ENCODE results near the gene RHOA. TPM values are rescaled to one million over a fixed set of nuclear protein-coding genes. Genes with fewer than 3 reads are reported as not detected.
"Not testable (repeated sequence)": the region's sequence is repeated elsewhere in the genome, so short reads cannot be mapped to it uniquely, and the experiment has no call there.

RHOA gene
- total RNA-seq, 1 donor from 2014 or later: 574 TPM

- Mint-ChIP-seq H3K9me3 (ENCODE audit: unreplicated experiment) (no peaks in the 10 kb centered on the region), H3K36me3 (ENCODE audit: unreplicated experiment) (peaks cover 46% of the 10 kb centered on the region), H3K27ac (ENCODE audit: unreplicated experiment) (peak within 1 kb of the TSS; percentile 93), H3K4me3 (ENCODE audit: unreplicated experiment) (peak within 1 kb of the TSS; percentile 87), H3K4me1 (ENCODE audit: unreplicated experiment) (peaks cover 48% of the 10 kb centered on the region), H3K27me3 (ENCODE audit: unreplicated experiment) (no peaks in the 10 kb centered on the region)
- peak; percentile 96 for DNase-seq (ENCODE audit: extremely low spot score, unreplicated experiment)
- TF ChIP-seq CTCF (IDR thresholded peaks at IDR 0.05): no peak
Observed at GRCh38 chr3:49358217-49358883, 53.4 kb downstream of the RHOA start, which contains the start of gene GPX1. TSS of gene GPX1 (minus strand) at chr3:49358353. CDS start at chr3:49358278, 75 bp downstream.

GRCh38 chr3:49357443-49358216 is 54.1 kb downstream of the RHOA start:
- Mint-ChIP-seq H3K27ac (ENCODE audit: unreplicated experiment) (peak overlapping the region; percentile 93), H3K4me3 (ENCODE audit: unreplicated experiment) (peak overlapping the region; percentile 87), H3K36me3 (ENCODE audit: unreplicated experiment) (peaks cover 40% of the 10 kb centered on the region), H3K4me1 (ENCODE audit: unreplicated experiment) (peaks cover 47% of the 10 kb centered on the region)
- not testable (repeated sequence) for H3K9me3 Mint-ChIP-seq (ENCODE audit: unreplicated experiment); H3K27me3 Mint-ChIP-seq (ENCODE audit: unreplicated experiment)
- peak; percentile 87 for DNase-seq (ENCODE audit: extremely low spot score, unreplicated experiment)

GRCh38 chr3:49357095-49357442 is 54.7 kb downstream of the RHOA start:
- Mint-ChIP-seq H3K27ac (ENCODE audit: unreplicated experiment) (peak overlapping the region; percentile 93), H3K4me3 (ENCODE audit: unreplicated experiment) (peak overlapping the region; percentile 87), H3K36me3 (ENCODE audit: unreplicated experiment) (peaks cover 34% of the 10 kb centered on the region), H3K4me1 (ENCODE audit: unreplicated experiment) (peaks cover 47% of the 10 kb centered on the region)
- H3K27me3 Mint-ChIP-seq (ENCODE audit: unreplicated experiment); DNase-seq (ENCODE audit: extremely low spot score, unreplicated experiment); H3K9me3 Mint-ChIP-seq (ENCODE audit: unreplicated experiment): not testable (repeated sequence)

- no peak for TF ChIP-seq CTCF (IDR thresholded peaks at IDR 0.05)
- Mint-ChIP-seq H3K4me1 (ENCODE audit: unreplicated experiment) (peaks cover 39% of the 10 kb centered on the region), H3K27me3 (ENCODE audit: unreplicated experiment) (no peaks in the 10 kb centered on the region), H3K27ac (ENCODE audit: unreplicated experiment) (peak overlapping the region; percentile 57), H3K4me3 (ENCODE audit: unreplicated experiment) (no peak overlapping the region), H3K9me3 (ENCODE audit: unreplicated experiment) (no peaks in the 10 kb centered on the region), H3K36me3 (ENCODE audit: unreplicated experiment) (peaks cover 11% of the 10 kb centered on the region)
- DNase-seq (ENCODE audit: extremely low spot score, unreplicated experiment): no peak
Observed at GRCh38 chr3:49352890-49353421, 58.8 kb downstream of the RHOA start.

- Mint-ChIP-seq H3K27ac (ENCODE audit: unreplicated experiment) (peak overlapping the region; percentile 57), H3K4me1 (ENCODE audit: unreplicated experiment) (peaks cover 34% of the 10 kb centered on the region), H3K9me3 (ENCODE audit: unreplicated experiment) (no peaks in the 10 kb centered on the region), H3K4me3 (ENCODE audit: unreplicated experiment) (no peak overlapping the region), H3K36me3 (ENCODE audit: unreplicated experiment) (peaks cover 8% of the 10 kb centered on the region), H3K27me3 (ENCODE audit: unreplicated experiment) (no peaks in the 10 kb centered on the region)
- TF ChIP-seq CTCF (IDR thresholded peaks at IDR 0.05): no peak
- no peak for DNase-seq (ENCODE audit: extremely low spot score, unreplicated experiment)
Observed at GRCh38 chr3:49352281-49352680, 59.5 kb downstream of the RHOA start.

- Mint-ChIP-seq H3K27me3 (ENCODE audit: unreplicated experiment) (no peaks in the 10 kb centered on the region), H3K9me3 (ENCODE audit: unreplicated experiment) (no peaks in the 10 kb centered on the region), H3K36me3 (ENCODE audit: unreplicated experiment) (peaks cover 7% of the 10 kb centered on the region), H3K4me3 (ENCODE audit: unreplicated experiment) (no peak overlapping the region), H3K27ac (ENCODE audit: unreplicated experiment) (peak overlapping the region; percentile 70), H3K4me1 (ENCODE audit: unreplicated experiment) (peaks cover 33% of the 10 kb centered on the region)
- DNase-seq (ENCODE audit: extremely low spot score, unreplicated experiment): no peak
- no peak for TF ChIP-seq CTCF (IDR thresholded peaks at IDR 0.05)
Observed at GRCh38 chr3:49351521-49352011, 60.2 kb downstream of the RHOA start.

Data from osteocyte (in vitro differentiated cells).